PC-9 (cell line): ENCODE measurements around the gene DYNC1H1.

Experiments
- EZH2 ChIP-seq: fragments of 200-600 bp; sonication (generic); IDR thresholded peaks from 2 replicates; pipeline ENCODE4 v1.8.0; 2017; ENCODE audit warnings: antibody characterized with exemption, low read depth
- TF ChIP-seq, protein P1 (sequence below): fragments of 200-600 bp; sonication (generic); conservative IDR thresholded peaks from 2 replicates; pipeline ENCODE4 v1.6.1; 2017; ENCODE audit warnings: mixed run types, antibody characterized with exemption, mild to moderate bottlenecking, moderate library complexity

DNA sequence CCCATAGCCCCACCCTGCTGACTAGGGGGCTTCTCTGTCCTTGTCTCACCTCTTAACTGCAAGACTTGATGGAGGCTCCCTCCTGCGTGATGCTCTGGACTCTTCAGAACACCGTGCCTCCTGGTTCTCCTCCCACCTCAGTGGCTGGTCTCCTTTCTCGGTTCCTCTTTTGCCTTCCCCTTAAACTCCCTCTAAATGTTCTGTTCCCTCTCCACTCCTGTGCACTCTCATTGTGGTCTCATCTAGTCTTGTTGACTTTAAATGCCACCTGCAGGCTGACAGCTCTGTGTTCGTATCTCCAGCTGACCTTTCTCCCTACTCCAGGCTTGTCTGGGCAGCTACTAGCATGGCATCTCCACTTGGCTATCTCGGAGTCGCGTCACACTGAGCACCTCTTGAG is 28.3 kb downstream of the DYNC1H1 start:
- TF ChIP-seq, protein P1, sequence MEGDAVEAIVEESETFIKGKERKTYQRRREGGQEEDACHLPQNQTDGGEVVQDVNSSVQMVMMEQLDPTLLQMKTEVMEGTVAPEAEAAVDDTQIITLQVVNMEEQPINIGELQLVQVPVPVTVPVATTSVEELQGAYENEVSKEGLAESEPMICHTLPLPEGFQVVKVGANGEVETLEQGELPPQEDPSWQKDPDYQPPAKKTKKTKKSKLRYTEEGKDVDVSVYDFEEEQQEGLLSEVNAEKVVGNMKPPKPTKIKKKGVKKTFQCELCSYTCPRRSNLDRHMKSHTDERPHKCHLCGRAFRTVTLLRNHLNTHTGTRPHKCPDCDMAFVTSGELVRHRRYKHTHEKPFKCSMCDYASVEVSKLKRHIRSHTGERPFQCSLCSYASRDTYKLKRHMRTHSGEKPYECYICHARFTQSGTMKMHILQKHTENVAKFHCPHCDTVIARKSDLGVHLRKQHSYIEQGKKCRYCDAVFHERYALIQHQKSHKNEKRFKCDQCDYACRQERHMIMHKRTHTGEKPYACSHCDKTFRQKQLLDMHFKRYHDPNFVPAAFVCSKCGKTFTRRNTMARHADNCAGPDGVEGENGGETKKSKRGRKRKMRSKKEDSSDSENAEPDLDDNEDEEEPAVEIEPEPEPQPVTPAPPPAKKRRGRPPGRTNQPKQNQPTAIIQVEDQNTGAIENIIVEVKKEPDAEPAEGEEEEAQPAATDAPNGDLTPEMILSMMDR: no peak
- TF ChIP-seq EZH2: no peak
